NB4 (cell line): Measurements from ENCODE around the gene ING3.
A peak's percentile ranks its signal among the peaks of the same experiment; 100 is the strongest.
"Not testable (repeated sequence)": the region's sequence is repeated elsewhere in the genome, so short reads cannot be mapped to it uniquely, and the experiment has no call there.

Experiments used
- DNase-seq: peaks from one replicate; pipeline ENCODE4 v3.0.0; 2010; ENCODE audit warnings: low read depth
- H3K4me3 ChIP-seq: one replicate; pipeline ENCODE4 v1.5.1; 2011; ENCODE audit warnings: mild to moderate bottlenecking, low read depth, low read length, moderate library complexity
- CTCF ChIP-seq: IDR thresholded peaks from one replicate; pipeline ENCODE4 v1.5.1; 2012; ENCODE audit warnings: low read depth, low read length
- MAX ChIP-seq: IDR thresholded peaks from 2 replicates; pipeline ENCODE4 v1.6.1; 2011; ENCODE audit warnings: low read depth, low read length
- MYC ChIP-seq: IDR thresholded peaks from 2 replicates; pipeline ENCODE4 v1.6.1; 2011; ENCODE audit warnings: low read depth, low read length
- POLR2A ChIP-seq: IDR thresholded peaks from 2 replicates; pipeline ENCODE4 v1.6.1; 2011; ENCODE audit warnings: mild to moderate bottlenecking; ENCODE audit not compliant: insufficient read length; ENCODE audit errors: extremely low read depth

Gene ING3

GRCh38 chr7:120964088-120964487 lies 13.5 kb downstream of the ING3 start:
- DNase-seq: no peak
- no peak overlapping the region for H3K4me3 ChIP-seq
- TF ChIP-seq MAX: no peak
- TF ChIP-seq MYC: no peak

- no peak for DNase-seq
- no peak for TF ChIP-seq CTCF
- TF ChIP-seq MAX: no peak
- no peak for TF ChIP-seq POLR2A
- no peak for TF ChIP-seq MYC
- H3K4me3 ChIP-seq: no peak overlapping the region
Observed at GRCh38 chr7:120966961-120967360, 16.4 kb downstream of the ING3 start.

GRCh38 chr7:120973849-120974248 lies 23.3 kb downstream of the ING3 start:
- TF ChIP-seq MAX: no peak
- no peak for TF ChIP-seq POLR2A
- no peak for TF ChIP-seq MYC
- no peak for TF ChIP-seq CTCF
- peak; percentile 34 for DNase-seq
- H3K4me3 ChIP-seq: no peak overlapping the region

- no peak for TF ChIP-seq POLR2A
- no peak for TF ChIP-seq MAX
- no peak for TF ChIP-seq CTCF
- no peak for TF ChIP-seq MYC
- DNase-seq: no peak
Observed at GRCh38 chr7:120979765-120980499, 29.4 kb downstream of the ING3 start.

GRCh38 chr7:120981117-120981516 lies 30.5 kb downstream of the ING3 start:
- no peak for DNase-seq
- TF ChIP-seq CTCF: no peak
- no peak for TF ChIP-seq POLR2A
- TF ChIP-seq MAX: no peak
- TF ChIP-seq MYC: no peak

More at GRCh38 chr7:120979765-120980499, 29.4 kb downstream of the ING3 start:
- H3K4me3 ChIP-seq: no peak overlapping the region

GRCh38 chr7:120981888-120982615 lies 31.5 kb downstream of the ING3 start:
- no peak for TF ChIP-seq POLR2A
- H3K4me3 ChIP-seq: no peak overlapping the region

More at GRCh38 chr7:120981117-120981516, 30.5 kb downstream of the ING3 start:
- no peak overlapping the region for H3K4me3 ChIP-seq

GRCh38 chr7:120983592-120983991 lies 33.0 kb downstream of the ING3 start:
- DNase-seq, H3K4me3 ChIP-seq: not testable (repeated sequence)

More at GRCh38 chr7:120981888-120982615, 31.5 kb downstream of the ING3 start:
- DNase-seq: no peak
